Liver (tissue), 9 donors: ENCODE results near the gene SLC16A5. TPM values are rescaled to one million over a fixed set of nuclear protein-coding genes. Genes with fewer than 3 reads are reported as not detected.

ENCODE experiments used
- DNase-seq: peaks from one replicate; pipeline ENCODE4 v3.0.0-alpha.2; 2017; ENCODE audit warnings: low spot score
- H3K27ac ChIP-seq, 2 donors: one replicate each; pipeline ENCODE4 v1.7.0; 2013; ENCODE audit warnings: inconsistent platforms in 2 of 2, low read length in 2 of 2, control low read depth in 1 of 2, low read depth in 1 of 2, mild to moderate bottlenecking in 1 of 2
- H3K27me3 ChIP-seq, 4 donors: one replicate each; pipeline versions ENCODE4 v1.6.1 to v1.7.0; 2013; ENCODE audit warnings: low read length in 3 of 4, inconsistent platforms in 1 of 4, mild to moderate bottlenecking in 1 of 4, moderate library complexity in 1 of 4; ENCODE audit not compliant: control insufficient read depth in 4 of 4, insufficient read depth in 4 of 4
- H3K36me3 ChIP-seq, 4 donors: one replicate each; pipeline versions ENCODE4 v1.6.1 to v1.7.0; 2013; ENCODE audit warnings: low read length in 3 of 4, mild to moderate bottlenecking in 3 of 4, low read depth in 1 of 4, moderate library complexity in 1 of 4; ENCODE audit not compliant: control insufficient read depth in 4 of 4, insufficient read depth in 3 of 4
- H3K4me1 ChIP-seq, 4 donors: one replicate each; pipeline versions ENCODE4 v1.6.1 to v1.7.0; 2013; ENCODE audit warnings: low read length in 3 of 4, mild to moderate bottlenecking in 3 of 4, moderate library complexity in 1 of 4; ENCODE audit not compliant: control insufficient read depth in 4 of 4, insufficient read depth in 4 of 4
- H3K4me3 ChIP-seq, 3 donors: one replicate each; pipeline versions ENCODE4 v1.6.1 to v1.7.0; 2013; ENCODE audit warnings: low read length in 3 of 3, control low read depth in 1 of 3, low read depth in 1 of 3, mild to moderate bottlenecking in 1 of 3
- H3K9ac ChIP-seq, 2 donors: one replicate each; pipeline ENCODE4 v1.7.0; 2013; ENCODE audit warnings: low read length in 2 of 2, mild to moderate bottlenecking in 2 of 2, moderate library complexity in 2 of 2, control low read depth in 1 of 2, low read depth in 1 of 2
- H3K9me3 ChIP-seq, 4 donors: one replicate each; pipeline versions ENCODE4 v1.6.1 to v1.7.0; 2013; ENCODE audit warnings: low read length in 3 of 4; ENCODE audit not compliant: control insufficient read depth in 4 of 4
- ATF3 ChIP-seq: IDR thresholded peaks from 2 replicates; pipeline ENCODE4 v1.6.1; 2016; ENCODE audit warnings: antibody characterized with exemption
- EGR1 ChIP-seq, 2 donors: IDR thresholded peaks; 2 replicates each; pipeline ENCODE4 v1.6.1; 2016 to 2018; ENCODE audit warnings: antibody characterized with exemption in 2 of 2, low read depth in 2 of 2
- FOXA1 ChIP-seq: IDR thresholded peaks from 2 replicates; pipeline ENCODE4 v1.6.1; 2016; ENCODE audit warnings: antibody characterized with exemption
- FOXA2 ChIP-seq: IDR thresholded peaks from 2 replicates; pipeline ENCODE4 v1.6.1; 2016; ENCODE audit warnings: antibody characterized with exemption
- GABPA ChIP-seq, 2 donors: IDR thresholded peaks in 1 of 2; conservative IDR thresholded peaks in 1 of 2; 2 replicates each; pipeline ENCODE4 v1.6.1; 2016; ENCODE audit warnings: antibody characterized with exemption in 2 of 2, mild to moderate bottlenecking in 1 of 2, moderate library complexity in 1 of 2
- HNF4A ChIP-seq, 2 donors: conservative IDR thresholded peaks; 2 replicates each; pipeline ENCODE4 v1.6.1; 2016; ENCODE audit warnings: antibody characterized with exemption in 2 of 2, mild to moderate bottlenecking in 2 of 2
- HNF4G ChIP-seq: IDR thresholded peaks from 2 replicates; pipeline ENCODE4 v1.6.1; 2016; ENCODE audit warnings: antibody characterized with exemption
- JUND ChIP-seq, 2 donors: IDR thresholded peaks; 2 replicates each; pipeline ENCODE4 v1.6.1; 2016; ENCODE audit warnings: antibody characterized with exemption in 2 of 2
- NR2F2 ChIP-seq: IDR thresholded peaks from 2 replicates; pipeline ENCODE4 v1.6.1; 2016; ENCODE audit warnings: antibody characterized with exemption
- RAD21 ChIP-seq, 2 donors: IDR thresholded peaks; 2 replicates each; pipeline ENCODE4 v1.6.1; 2016; ENCODE audit warnings: antibody characterized with exemption in 2 of 2, mild to moderate bottlenecking in 2 of 2
- RXRA ChIP-seq, 2 donors: IDR thresholded peaks; 2 replicates each; pipeline ENCODE4 v1.6.1; 2017 to 2018; ENCODE audit warnings: antibody characterized with exemption in 2 of 2, mild to moderate bottlenecking in 1 of 2
- SP1 ChIP-seq: IDR thresholded peaks from 2 replicates; pipeline ENCODE4 v1.6.1; 2018; ENCODE audit warnings: antibody characterized with exemption, mild to moderate bottlenecking
- TAF1 ChIP-seq: conservative IDR thresholded peaks from 2 replicates; pipeline ENCODE4 v1.6.1; 2016; ENCODE audit warnings: antibody characterized with exemption, mild to moderate bottlenecking
- YY1 ChIP-seq: IDR thresholded peaks from 2 replicates; pipeline ENCODE4 v1.6.1; 2016; ENCODE audit warnings: antibody characterized with exemption, mild to moderate bottlenecking
- ZBTB33 ChIP-seq: IDR thresholded peaks from 2 replicates; pipeline ENCODE4 v1.6.1; 2016; ENCODE audit warnings: antibody characterized with exemption
- WGBS: extraction: QIAGEN DNeasy Blood & Tissue Kit; methylation state at CpG from one replicate; pipeline ENCODE4 v1.1.7; 2013; 5-methylcytosine and 5-hydroxymethylcytosine counted together
- polyA plus RNA-seq, 2 donors: library from polyadenylated mRNA; stranded (reverse) in 1 of 2; unstranded in 1 of 2; fragments of 200-250 nt in 1 of 2; fragments of >200 nt in 1 of 2; fragmentation: Nextera tagmentation in 1 of 2; extraction: Ambion mirVana in 1 of 2; gene quantifications; one replicate each; pipeline versions ENCODE4 v1.2.1 to v1.2.3, GENCODE V29; 2013 to 2015
- total RNA-seq, 2 donors: library from RNA; depleted of rRNA; stranded (reverse); fragments of >200 nt; gene quantifications; one replicate each; pipeline ENCODE4 v1.2.3, GENCODE V29; 2014
- TF ChIP-seq, protein P1 (sequence below): IDR thresholded peaks from 2 replicates; pipeline ENCODE4 v1.6.1; 2016; ENCODE audit warnings: antibody characterized with exemption, mild to moderate bottlenecking
- TF ChIP-seq, protein P2 (sequence below): IDR thresholded peaks from 2 replicates; pipeline ENCODE4 v1.6.1; 2016; ENCODE audit warnings: antibody characterized with exemption
- TF ChIP-seq, protein P3 (sequence below): fragments of 150-350 bp; IDR thresholded peaks from 2 replicates; pipeline ENCODE4 v1.5.1; 2017; ENCODE audit warnings: improper control_type of control experiment, low read depth, low read length; ENCODE audit not compliant: missing input control
- donor health status: healthy.
- donor health status: healthy.
- donor health status: healthy.
- donor health status: healthy.
- donor health status: healthy.

SLC16A5 gene
- total and polyA plus RNA-seq, 4 donors: 1.0 to 4.5 (median 2.6) TPM

GRCh38 chr17:75082683-75083082 lies 5.1 kb upstream of the SLC16A5 start (continued):
- TF ChIP-seq, protein P1, sequence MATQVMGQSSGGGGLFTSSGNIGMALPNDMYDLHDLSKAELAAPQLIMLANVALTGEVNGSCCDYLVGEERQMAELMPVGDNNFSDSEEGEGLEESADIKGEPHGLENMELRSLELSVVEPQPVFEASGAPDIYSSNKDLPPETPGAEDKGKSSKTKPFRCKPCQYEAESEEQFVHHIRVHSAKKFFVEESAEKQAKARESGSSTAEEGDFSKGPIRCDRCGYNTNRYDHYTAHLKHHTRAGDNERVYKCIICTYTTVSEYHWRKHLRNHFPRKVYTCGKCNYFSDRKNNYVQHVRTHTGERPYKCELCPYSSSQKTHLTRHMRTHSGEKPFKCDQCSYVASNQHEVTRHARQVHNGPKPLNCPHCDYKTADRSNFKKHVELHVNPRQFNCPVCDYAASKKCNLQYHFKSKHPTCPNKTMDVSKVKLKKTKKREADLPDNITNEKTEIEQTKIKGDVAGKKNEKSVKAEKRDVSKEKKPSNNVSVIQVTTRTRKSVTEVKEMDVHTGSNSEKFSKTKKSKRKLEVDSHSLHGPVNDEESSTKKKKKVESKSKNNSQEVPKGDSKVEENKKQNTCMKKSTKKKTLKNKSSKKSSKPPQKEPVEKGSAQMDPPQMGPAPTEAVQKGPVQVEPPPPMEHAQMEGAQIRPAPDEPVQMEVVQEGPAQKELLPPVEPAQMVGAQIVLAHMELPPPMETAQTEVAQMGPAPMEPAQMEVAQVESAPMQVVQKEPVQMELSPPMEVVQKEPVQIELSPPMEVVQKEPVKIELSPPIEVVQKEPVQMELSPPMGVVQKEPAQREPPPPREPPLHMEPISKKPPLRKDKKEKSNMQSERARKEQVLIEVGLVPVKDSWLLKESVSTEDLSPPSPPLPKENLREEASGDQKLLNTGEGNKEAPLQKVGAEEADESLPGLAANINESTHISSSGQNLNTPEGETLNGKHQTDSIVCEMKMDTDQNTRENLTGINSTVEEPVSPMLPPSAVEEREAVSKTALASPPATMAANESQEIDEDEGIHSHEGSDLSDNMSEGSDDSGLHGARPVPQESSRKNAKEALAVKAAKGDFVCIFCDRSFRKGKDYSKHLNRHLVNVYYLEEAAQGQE: no peak
- TF ChIP-seq HNF4G (no peak), RAD21 (IDR thresholded peaks at IDR 0.05) (no peak), TAF1 (no peak)

GRCh38 chr17:75084039-75084660 lies 3.6 kb upstream of the SLC16A5 start:
- Histone ChIP-seq H3K4me3 (no peak overlapping the region), H3K27me3 (no peaks in the 10 kb centered on the region), H3K36me3 (no peaks in the 10 kb centered on the region), H3K9me3 (no peaks in the 10 kb centered on the region), H3K9ac (no peak overlapping the region), H3K4me1 (peaks cover 21 to 45% (median 34%) of the 10 kb centered on the region in 4 donors), H3K27ac (peak overlapping the region; percentile 71 to 88)
- 28% methylated on average over 14 of the region's 14 CpGs for WGBS
- no peak for DNase-seq
- TF ChIP-seq, protein P2, sequence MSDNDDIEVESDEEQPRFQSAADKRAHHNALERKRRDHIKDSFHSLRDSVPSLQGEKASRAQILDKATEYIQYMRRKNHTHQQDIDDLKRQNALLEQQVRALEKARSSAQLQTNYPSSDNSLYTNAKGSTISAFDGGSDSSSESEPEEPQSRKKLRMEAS: peak; percentile 88
- TF ChIP-seq GABPA (IDR thresholded peaks at IDR 0.05 in 1 of 2, conservative IDR thresholded peaks at IDR 0.05 in 1 of 2) (peak in 1 of 2 donors; percentile 48), ATF3 (peak; percentile 64), HNF4G (peak; percentile 57), TAF1 (no peak), ZBTB33 (peak; percentile 73), YY1 (peak; percentile 26), JUND (IDR thresholded peaks at IDR 0.05) (peak in 1 of 2 donors; percentile 48), FOXA2 (peak; percentile 94), EGR1 (IDR thresholded peaks at IDR 0.05; ENCODE audit: low read depth in 2 of 2) (peak; percentile 47 to 86), NR2F2 (peak; percentile 99), HNF4A (conservative IDR thresholded peaks at IDR 0.05) (peak; percentile 82 to 89), RAD21 (IDR thresholded peaks at IDR 0.05) (no peak), RXRA (IDR thresholded peaks at IDR 0.05) (peak; percentile 86 to 94), FOXA1 (peak; percentile 92), SP1 (peak; percentile 88)
- TF ChIP-seq, protein P1: peak; percentile 58
- TF ChIP-seq, protein P3, sequence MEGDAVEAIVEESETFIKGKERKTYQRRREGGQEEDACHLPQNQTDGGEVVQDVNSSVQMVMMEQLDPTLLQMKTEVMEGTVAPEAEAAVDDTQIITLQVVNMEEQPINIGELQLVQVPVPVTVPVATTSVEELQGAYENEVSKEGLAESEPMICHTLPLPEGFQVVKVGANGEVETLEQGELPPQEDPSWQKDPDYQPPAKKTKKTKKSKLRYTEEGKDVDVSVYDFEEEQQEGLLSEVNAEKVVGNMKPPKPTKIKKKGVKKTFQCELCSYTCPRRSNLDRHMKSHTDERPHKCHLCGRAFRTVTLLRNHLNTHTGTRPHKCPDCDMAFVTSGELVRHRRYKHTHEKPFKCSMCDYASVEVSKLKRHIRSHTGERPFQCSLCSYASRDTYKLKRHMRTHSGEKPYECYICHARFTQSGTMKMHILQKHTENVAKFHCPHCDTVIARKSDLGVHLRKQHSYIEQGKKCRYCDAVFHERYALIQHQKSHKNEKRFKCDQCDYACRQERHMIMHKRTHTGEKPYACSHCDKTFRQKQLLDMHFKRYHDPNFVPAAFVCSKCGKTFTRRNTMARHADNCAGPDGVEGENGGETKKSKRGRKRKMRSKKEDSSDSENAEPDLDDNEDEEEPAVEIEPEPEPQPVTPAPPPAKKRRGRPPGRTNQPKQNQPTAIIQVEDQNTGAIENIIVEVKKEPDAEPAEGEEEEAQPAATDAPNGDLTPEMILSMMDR: no peak
